ENCODE results near the gene IMMP2L. TPM values are rescaled to one million over a fixed set of nuclear protein-coding genes. Genes with fewer than 3 reads are reported as not detected.

IMMP2L gene
- total RNA-seq, 4 donors from 2014 or later = 12.0 to 22.2 (median 17.5) TPM

DNA sequence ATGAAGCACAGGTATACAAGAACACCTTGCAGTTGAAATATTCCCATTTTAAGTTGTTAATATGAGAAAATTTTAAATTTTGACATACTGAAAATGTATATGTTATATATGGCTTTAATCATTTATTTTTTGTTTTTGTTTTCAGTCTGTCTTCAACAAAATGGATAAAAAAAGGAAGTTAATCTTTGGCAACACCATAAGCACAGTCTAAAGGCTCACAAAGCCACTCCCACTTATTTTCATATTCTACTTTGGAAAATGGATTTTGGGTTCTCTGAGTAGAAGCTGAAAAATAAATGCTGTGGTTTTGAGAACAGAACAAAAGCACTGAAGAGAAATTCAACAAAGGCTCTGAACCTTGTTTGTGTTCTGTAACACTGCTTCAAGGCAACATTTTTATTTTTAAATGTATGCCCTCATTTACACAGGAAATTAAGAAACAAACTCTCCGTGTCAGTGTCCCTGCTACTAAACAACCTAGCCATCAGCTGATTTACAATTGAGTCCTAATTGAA is 552.7 kb downstream of the IMMP2L start:
- no peak for DNase-seq (ENCODE audit: extremely low spot score)
- no peaks in the 10 kb centered on the region for H3K36me3 ChIP-seq
- intact Hi-C loops (cut with DNase I) = no loop called here
- 76% methylated on average over 1 of the region's 1 CpG for WGBS
- H3K9me3 ChIP-seq = no peaks in the 10 kb centered on the region
- no peak overlapping the region for H3K27ac ChIP-seq (replicated peaks in 1 of 4)
- no peaks in the 10 kb centered on the region for H3K27me3 ChIP-seq
- peaks cover 0 to 6% (median 0%) of the 10 kb centered on the region in 4 donors for H3K4me1 ChIP-seq
- H3K4me3 ChIP-seq = no peak overlapping the region
- TF ChIP-seq CTCF (IDR thresholded peaks at IDR 0.05) (no peak), EP300 (IDR thresholded peaks at IDR 0.05) (no peak), POLR2AphosphoS5 (IDR thresholded peaks at IDR 0.05) (no peak), POLR2A (IDR thresholded peaks at IDR 0.05; ENCODE audit: low read depth) (no peak)

DNA sequence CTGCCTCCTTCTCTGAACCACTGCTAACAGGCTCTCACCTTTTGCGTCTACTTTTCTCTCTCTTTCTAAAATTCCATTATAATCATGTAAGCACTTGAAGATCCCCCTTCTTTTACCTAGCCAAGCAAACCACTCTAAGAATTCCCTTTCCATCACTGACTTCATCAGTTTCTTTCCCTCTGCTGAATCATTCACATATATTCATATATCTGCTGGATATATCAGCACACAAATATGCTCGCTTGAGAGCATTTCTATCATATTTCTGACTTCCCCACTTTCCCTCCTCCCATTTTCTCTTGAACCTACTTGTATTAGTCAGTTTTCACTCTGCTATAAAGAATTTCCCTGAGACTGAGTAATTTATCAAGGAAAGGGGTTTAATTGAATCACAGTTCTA is 555.6 kb downstream of the IMMP2L start:
- WGBS = 89% methylated on average over 2 of the region's 2 CpGs
- Histone ChIP-seq H3K27me3 (no peaks in the 10 kb centered on the region), H3K4me3 (no peak overlapping the region), H3K27ac (replicated peaks in 1 of 4) (no peak overlapping the region), H3K9me3 (no peaks in the 10 kb centered on the region), H3K36me3 (no peaks in the 10 kb centered on the region), H3K4me1 (no peaks in the 10 kb centered on the region)
- intact Hi-C loops (cut with DNase I) = no loop called here
- TF ChIP-seq POLR2AphosphoS5 (IDR thresholded peaks at IDR 0.05) (no peak), EP300 (IDR thresholded peaks at IDR 0.05) (no peak), POLR2A (IDR thresholded peaks at IDR 0.05; ENCODE audit: low read depth) (no peak), CTCF (IDR thresholded peaks at IDR 0.05) (no peak)
- DNase-seq (ENCODE audit: extremely low spot score) = no peak

DNA sequence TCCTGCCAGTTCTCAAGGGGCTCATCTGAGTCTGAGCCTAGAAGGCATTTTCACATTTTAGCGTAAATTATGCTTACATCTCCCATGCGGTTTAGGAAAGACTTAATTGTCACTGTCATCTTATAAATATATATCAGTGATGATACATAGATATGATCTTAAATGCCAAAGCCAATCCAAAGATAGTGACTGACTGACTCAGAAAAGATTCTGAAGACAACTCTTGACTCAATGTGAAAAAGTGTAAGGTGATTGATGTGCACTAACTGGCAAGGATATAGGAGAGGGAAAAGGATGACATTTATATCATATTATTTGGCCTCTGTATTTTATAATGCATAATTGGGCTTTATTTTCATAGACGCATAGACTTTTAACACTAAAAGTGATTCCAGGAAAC is 556.3 kb downstream of the IMMP2L start:
- H3K27ac ChIP-seq (replicated peaks in 1 of 4) = no peak overlapping the region
- H3K4me3 ChIP-seq = no peak overlapping the region
- WGBS = 78% methylated on average over 3 of the region's 3 CpGs
- no peaks in the 10 kb centered on the region for H3K4me1 ChIP-seq
- TF ChIP-seq POLR2AphosphoS5 (IDR thresholded peaks at IDR 0.05) (no peak), POLR2A (IDR thresholded peaks at IDR 0.05; ENCODE audit: low read depth) (no peak), CTCF (IDR thresholded peaks at IDR 0.05) (no peak), EP300 (IDR thresholded peaks at IDR 0.05) (no peak)
- no peaks in the 10 kb centered on the region for H3K27me3 ChIP-seq
- intact Hi-C loops (cut with DNase I) = no loop called here
- H3K36me3 ChIP-seq = no peaks in the 10 kb centered on the region
- no peak for DNase-seq (ENCODE audit: extremely low spot score)
- no peaks in the 10 kb centered on the region for H3K9me3 ChIP-seq

- no peak for TF ChIP-seq CTCF (IDR thresholded peaks at IDR 0.05)
- no peak for TF ChIP-seq POLR2A (IDR thresholded peaks at IDR 0.05; ENCODE audit: low read depth)
- no peak for TF ChIP-seq EP300 (IDR thresholded peaks at IDR 0.05)
- TF ChIP-seq POLR2AphosphoS5 (IDR thresholded peaks at IDR 0.05) = no peak
- intact Hi-C loops (cut with DNase I) = no loop called here
- H3K9me3 ChIP-seq = no peaks in the 10 kb centered on the region
- H3K36me3 ChIP-seq = no peaks in the 10 kb centered on the region
- no peak overlapping the region for H3K27ac ChIP-seq (replicated peaks in 1 of 4)
- WGBS = 67% methylated on average over 1 of the region's 1 CpG
- no peak overlapping the region for H3K4me3 ChIP-seq
- DNase-seq (ENCODE audit: extremely low spot score) = no peak
- no peaks in the 10 kb centered on the region for H3K27me3 ChIP-seq
- no peaks in the 10 kb centered on the region for H3K4me1 ChIP-seq
These were observed 556.8 kb downstream of the IMMP2L start for GRCh38 chr7:111005445-111005844.

DNA sequence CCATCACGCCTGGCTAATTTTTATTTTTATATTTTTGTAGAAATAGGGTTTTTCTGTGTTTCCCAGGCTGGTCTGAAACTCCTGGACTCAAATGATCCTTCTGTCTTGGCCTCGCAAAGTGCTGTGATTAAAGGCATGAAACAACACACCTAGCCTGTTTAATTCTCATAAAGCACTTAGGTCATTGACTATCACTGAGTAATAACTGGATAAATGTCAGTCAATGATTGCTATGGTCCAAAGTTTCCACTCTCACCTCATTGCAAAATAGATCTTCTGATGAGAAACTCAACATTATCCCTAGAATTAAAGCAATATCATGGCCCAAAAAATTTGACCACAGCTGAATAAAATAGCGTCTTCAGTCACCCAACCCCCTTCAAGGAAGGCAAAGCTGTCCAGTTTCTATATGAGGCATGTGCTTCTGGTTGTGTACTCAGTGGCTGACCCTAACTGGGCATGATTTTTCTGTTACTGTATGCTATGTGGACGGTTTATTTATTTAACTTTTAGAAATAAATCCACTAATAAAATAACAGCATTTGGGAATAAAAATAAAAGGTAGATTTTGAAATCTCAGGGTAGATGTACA is 557.9 kb downstream of the IMMP2L start:
- no peak for TF ChIP-seq POLR2AphosphoS5 (IDR thresholded peaks at IDR 0.05)
- no peak for TF ChIP-seq EP300 (IDR thresholded peaks at IDR 0.05)
- no peak for TF ChIP-seq POLR2A (IDR thresholded peaks at IDR 0.05; ENCODE audit: low read depth)
- TF ChIP-seq CTCF (IDR thresholded peaks at IDR 0.05) = no peak
- Histone ChIP-seq H3K27ac (replicated peaks in 1 of 4) (no peak overlapping the region), H3K4me3 (no peak overlapping the region), H3K36me3 (no peaks in the 10 kb centered on the region), H3K9me3 (no peaks in the 10 kb centered on the region), H3K4me1 (no peaks in the 10 kb centered on the region), H3K27me3 (no peaks in the 10 kb centered on the region)
- no peak for DNase-seq (ENCODE audit: extremely low spot score)
- intact Hi-C loops (cut with DNase I) = no loop called here
- 99% methylated on average over 4 of the region's 4 CpGs for WGBS

Data from esophagus muscularis mucosa (tissue), 4 donors.